Measurements from ENCODE around the gene GALNT17.

DNA sequence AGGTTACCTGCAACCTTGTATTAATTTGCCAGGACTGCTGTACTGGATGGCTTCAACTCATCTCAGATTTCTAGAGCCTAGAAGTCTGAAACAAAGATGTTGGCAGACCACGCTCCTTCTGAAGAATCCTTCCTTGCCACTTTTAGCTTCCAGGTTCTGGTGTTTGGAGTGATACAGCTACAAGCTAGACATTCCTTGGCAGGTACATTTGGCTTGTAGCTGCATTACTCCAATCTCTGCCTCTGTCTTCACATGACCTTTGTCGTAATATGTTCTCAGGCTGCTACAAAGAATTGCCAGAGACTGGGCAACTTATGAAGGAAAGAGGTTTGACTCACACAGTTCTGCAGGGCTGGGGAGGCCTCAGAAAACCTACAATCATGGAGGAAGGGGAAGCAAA, 146.3 kb downstream of the GALNT17 start:
- TF ChIP-seq, protein P1, sequence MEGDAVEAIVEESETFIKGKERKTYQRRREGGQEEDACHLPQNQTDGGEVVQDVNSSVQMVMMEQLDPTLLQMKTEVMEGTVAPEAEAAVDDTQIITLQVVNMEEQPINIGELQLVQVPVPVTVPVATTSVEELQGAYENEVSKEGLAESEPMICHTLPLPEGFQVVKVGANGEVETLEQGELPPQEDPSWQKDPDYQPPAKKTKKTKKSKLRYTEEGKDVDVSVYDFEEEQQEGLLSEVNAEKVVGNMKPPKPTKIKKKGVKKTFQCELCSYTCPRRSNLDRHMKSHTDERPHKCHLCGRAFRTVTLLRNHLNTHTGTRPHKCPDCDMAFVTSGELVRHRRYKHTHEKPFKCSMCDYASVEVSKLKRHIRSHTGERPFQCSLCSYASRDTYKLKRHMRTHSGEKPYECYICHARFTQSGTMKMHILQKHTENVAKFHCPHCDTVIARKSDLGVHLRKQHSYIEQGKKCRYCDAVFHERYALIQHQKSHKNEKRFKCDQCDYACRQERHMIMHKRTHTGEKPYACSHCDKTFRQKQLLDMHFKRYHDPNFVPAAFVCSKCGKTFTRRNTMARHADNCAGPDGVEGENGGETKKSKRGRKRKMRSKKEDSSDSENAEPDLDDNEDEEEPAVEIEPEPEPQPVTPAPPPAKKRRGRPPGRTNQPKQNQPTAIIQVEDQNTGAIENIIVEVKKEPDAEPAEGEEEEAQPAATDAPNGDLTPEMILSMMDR (IDR thresholded peaks at IDR 0.05): no peak
- TF ChIP-seq POLR2A (IDR thresholded peaks at IDR 0.05) (no peak), POLR2AphosphoS5 (IDR thresholded peaks at IDR 0.05) (peak; percentile 80)

Data from prostate gland (tissue), 2 donors.